K562 (cell line): ENCODE results near the gene POU2F1. TPM values are rescaled to one million over a fixed set of nuclear protein-coding genes. Genes with fewer than 3 reads are reported as not detected.

Experiments used
- ATAC-seq: fragments of 200-7000 bp; cut with Tn5 transposase; 3 replicates; pipeline ENCODE4 v1.9.1; 2020; ENCODE audit warnings: moderate library complexity
- BruUV-seq: library from RNA; stranded (reverse); fragments of 400-500 nt; replicated peaks from 2 replicates; lab custom pipeline; 2021; lab: Mats Ljungman, UMichigan
- CTCF ChIA-PET: fragments of 300-600 bp; formaldehyde crosslinking; extraction: SDS; loops from one replicate; lab custom pipeline; 2021; ENCODE audit warnings: low intra/inter-chr PET ratio; lab: Yijun Ruan, JAX
- POLR2A ChIA-PET: fragments of 300-600, 350-650 bp; sonication (Branson Sonifier 250); formaldehyde crosslinking; extraction: SDS; loops from one replicate; lab custom pipeline; 2021; ENCODE audit warnings: antibody characterized with exemption, inconsistent platforms; lab: Yijun Ruan, JAX
- DNase-seq, 4 experiments: peaks; one replicate each; pipeline versions ENCODE4 v3.0.0 to v3.0.0-alpha.2; 2011 to 2018; ENCODE audit warnings: low spot score in 3 of 4, mixed read lengths in 3 of 4; ENCODE audit errors: extremely low read depth in 1 of 4
- FAIRE-seq: peaks from 2 replicates; lab custom pipeline; 2011; peaks lifted over from hg19 to GRCh38; lab: Jason Lieb, UNC
- H2AFZ ChIP-seq: 2 replicates; pipeline ENCODE4 v1.6.0; 2011; ENCODE audit warnings: low read depth, low read length, control low read depth, inconsistent platforms
- H3K27ac ChIP-seq: fragments of 200-600 bp; 3 replicates; pipeline ENCODE4 v1.8.0; 2011; ENCODE audit warnings: low read depth, mild to moderate bottlenecking, control low read depth, inconsistent platforms, low read length, moderate library complexity, mixed read lengths; ENCODE audit errors: extremely low read depth
- H3K27me3 ChIP-seq, 2 experiments: fragments of 300-600 bp in 1 of 2; 2 replicates in 1 of 2; 3 replicates in 1 of 2; pipeline versions ENCODE4 v1.6.0 to v1.8.0; 2011; ENCODE audit warnings: inconsistent platforms in 2 of 2, low read length in 2 of 2, mild to moderate bottlenecking in 1 of 2, mixed read lengths in 1 of 2, moderate library complexity in 1 of 2; ENCODE audit not compliant: control insufficient read depth in 2 of 2, insufficient read depth in 2 of 2
- H3K36me3 ChIP-seq: fragments of 300-600 bp; 3 replicates; pipeline ENCODE4 v1.8.0; 2011; ENCODE audit warnings: mild to moderate bottlenecking, low read length, inconsistent platforms; ENCODE audit not compliant: control insufficient read depth, insufficient read depth
- H3K4me1 ChIP-seq, 2 experiments: fragments of 200-600 bp in 1 of 2; replicated peaks in 1 of 2; 2 replicates in 1 of 2; 3 replicates in 1 of 2; pipeline versions ENCODE4 v1.5.1 to v1.8.0; 2011; ENCODE audit warnings: inconsistent platforms in 2 of 2, low read length in 2 of 2, mild to moderate bottlenecking in 1 of 2, mixed read lengths in 1 of 2, moderate library complexity in 1 of 2; ENCODE audit not compliant: control insufficient read depth in 2 of 2, insufficient read depth in 2 of 2
- H3K4me2 ChIP-seq: 2 replicates; pipeline ENCODE4 v1.6.1; 2011; ENCODE audit warnings: low read length, control low read depth, inconsistent platforms, mixed read lengths; ENCODE audit not compliant: insufficient read depth
- H3K4me3 ChIP-seq: fragments of 200-600 bp; sonication (generic), shearing (Covaris generic); 2 replicates; pipeline ENCODE4 v1.5.1; 2016; ENCODE audit warnings: control low read depth, inconsistent platforms
- H3K79me2 ChIP-seq: fragments of 200-600 bp; 3 replicates; pipeline ENCODE4 v1.8.0; 2011; ENCODE audit warnings: low read length, inconsistent platforms; ENCODE audit not compliant: control insufficient read depth, insufficient read depth
- H3K9ac ChIP-seq, 2 experiments: 2 replicates each; pipeline versions ENCODE4 v1.6.0 to v1.6.1; 2011; ENCODE audit warnings: low read depth in 2 of 2, low read length in 2 of 2, control low read depth in 1 of 2, inconsistent platforms in 1 of 2, mild to moderate bottlenecking in 1 of 2, mixed read lengths in 1 of 2; ENCODE audit not compliant: insufficient read depth in 1 of 2
- H3K9me1 ChIP-seq: one replicate; pipeline ENCODE4 v1.6.0; 2011; ENCODE audit warnings: inconsistent platforms, mild to moderate bottlenecking, low read length, moderate library complexity; ENCODE audit not compliant: control insufficient read depth, insufficient read depth
- H3K9me3 ChIP-seq: replicated peaks from 2 replicates; pipeline ENCODE4 v1.5.1; 2011; ENCODE audit warnings: low read depth, low read length, inconsistent platforms; ENCODE audit not compliant: control insufficient read depth, insufficient read depth
- H4K20me1 ChIP-seq: replicated peaks from 2 replicates; pipeline ENCODE4 v1.6.1; 2011; ENCODE audit warnings: low read length, inconsistent platforms, mixed read lengths; ENCODE audit not compliant: control insufficient read depth, insufficient read depth
- ATF4 ChIP-seq: fragments of 450-650 bp; formaldehyde crosslinking; IDR thresholded peaks from 2 replicates; pipeline ENCODE4 v1.4.0; 2022; ENCODE audit warnings: mild to moderate bottlenecking, moderate library complexity
- CREB3 ChIP-seq: fragments of 450-650 bp; conservative IDR thresholded peaks from 2 replicates; pipeline ENCODE4 v1.6.1; 2016; ENCODE audit warnings: missing genetic modification characterization, low read depth, mild to moderate bottlenecking, missing compliant biosample characterization, moderate library complexity
- FOS ChIP-seq: IDR thresholded peaks from 3 replicates; pipeline ENCODE4 v1.6.1; 2011; ENCODE audit not compliant: insufficient read length; ENCODE audit errors: extremely low read depth
- HOMEZ ChIP-seq: fragments of 250-450 bp; sonication (Bioruptor Pico); IDR thresholded peaks from 2 replicates; pipeline ENCODE4 v1.4.0; 2020; ENCODE audit warnings: mild to moderate bottlenecking, moderate library complexity
- MCM3 ChIP-seq: fragments of 450-650 bp; IDR thresholded peaks from 2 replicates; pipeline ENCODE4 v1.6.1; 2016
- RAD21 ChIP-seq, 2 experiments: fragments of 250-450 bp in 1 of 2; fragments of 450-650 bp in 1 of 2; sonication (Bioruptor Pico) in 1 of 2; formaldehyde crosslinking in 1 of 2; IDR thresholded peaks in 1 of 2; conservative IDR thresholded peaks in 1 of 2; 2 replicates each; pipeline versions ENCODE4 v1.4.0 to v1.8.0; 2020 to 2022; ENCODE audit warnings: mild to moderate bottlenecking in 2 of 2, moderate library complexity in 1 of 2
- SAFB2 ChIP-seq: fragments of 200-400 bp; formaldehyde crosslinking; IDR thresholded peaks from 2 replicates; pipeline ENCODE4 v1.6.1; 2018; ENCODE audit warnings: borderline replicate concordance, low read length, low read depth, moderate library complexity; ENCODE audit not compliant: severe bottlenecking
- WHSC1 ChIP-seq: IDR thresholded peaks from one replicate; pipeline ENCODE4 v1.6.1; 2012; ENCODE audit warnings: low read length, control low read depth, inconsistent platforms
- ZNF354B ChIP-seq: fragments of 250-450 bp; sonication (Bioruptor Pico); IDR thresholded peaks from 2 replicates; pipeline ENCODE4 v1.4.0; 2020
- ZNF609 ChIP-seq: sonication (generic); formaldehyde crosslinking; IDR thresholded peaks from 2 replicates; pipeline ENCODE4 v1.8.1; 2023; ENCODE audit warnings: missing genetic modification reagents, mild to moderate bottlenecking, borderline replicate concordance
- WGBS: fragments of 100-300 bp; shearing (Covaris generic); methylation state at CpG from one replicate; pipeline ENCODE4 v1.1.6; 2016; ENCODE audit warnings: low coverage, mixed read lengths; ENCODE audit not compliant: insufficient coverage; ENCODE audit errors: missing lambda C conversion rate; 5-methylcytosine and 5-hydroxymethylcytosine counted together
- in situ Hi-C: fragments of 300-500 bp; cut with MboI; formaldehyde crosslinking; loops from 4 replicates; pipeline ENCODE4 v1.15.0; 2018; ENCODE audit warnings: inconsistent platforms, mixed read lengths
- intact Hi-C: fragments of 100-400 bp; cut with micrococcal nuclease; formaldehyde crosslinking; loops from 2 replicates; pipeline ENCODE4 v1.14.2; 2022
- polyA plus RNA-seq, 8 experiments: library from polyadenylated mRNA; depleted of rRNA in 4 of 8; stranded (reverse) in 5 of 8; unstranded in 3 of 8; fragments of >200 nt; fragmentation: Nextera tagmentation in 2 of 8; fragmentation: Illumina TruSeq in 1 of 8; extraction: Ambion mirVana in 2 of 8; extraction: Trizol in 1 of 8; gene quantifications; 2 replicates each; pipeline versions ENCODE4 v1.2.1 to v1.2.3, GENCODE V29; 2011 to 2014; ENCODE audit warnings: inconsistent platforms in 1 of 8, missing spikeins in 1 of 8
- total RNA-seq, 7 experiments: library from RNA; depleted of rRNA in 6 of 7; stranded (reverse); fragments of >200 nt in 6 of 7; fragmentation: Illumina TruSeq in 2 of 7; extraction: Trizol in 2 of 7; gene quantifications; 2 replicates each; pipeline versions ENCODE4 v1.2.1 to v1.2.3, GENCODE V29; 2011 to 2021; ENCODE audit warnings: low replicate concordance in 1 of 7

Gene POU2F1
- total and polyA plus RNA-seq, 9 of the 15 experiments (the other 6 are each of a cell fraction or from before 2014, with no cell fraction given): 2.6 to 22.3 (median 8.8) TPM

GRCh38 chr1:167474191-167474641, 253.5 kb downstream of the POU2F1 start (continued):
- no peak for TF ChIP-seq ZNF609
- TF ChIP-seq CREB3 (tag): no peak
- TF ChIP-seq RAD21 (CRISPR knock-in tag; conservative IDR thresholded peaks at IDR 0.05 in 1 of 2, IDR thresholded peaks at IDR 0.05 in 1 of 2): no peak
- TF ChIP-seq, all 486 proteins: peak for 0

- no peak overlapping the region for H2AFZ ChIP-seq
- BruUV-seq: no TSS peak
- 15% methylated on average over 2 of the region's 2 CpGs for WGBS
- no peak for DNase-seq
- no peak overlapping the region for H3K4me3 ChIP-seq
- H3K9me3 ChIP-seq: no peaks in the 10 kb centered on the region
- H4K20me1 ChIP-seq: 0 out of 2 replicates have a peak, but pooled peaks cover 4% of the 10 kb centered on the region
- CTCF ChIA-PET: no interaction called here
- TF ChIP-seq MCM3 (no peak), FOS (no peak), WHSC1 (no peak), ATF4 (CRISPR knock-in tag) (no peak), ZNF354B (no peak), SAFB2 (no peak), HOMEZ (CRISPR knock-in tag) (no peak)
- intact Hi-C loops (no loop called here), in situ Hi-C loops (no loop called here)
- no peak overlapping the region for H3K9ac ChIP-seq
- FAIRE-seq: no peak
- no peak overlapping the region for H3K27ac ChIP-seq
- no peaks in the 10 kb centered on the region for H3K79me2 ChIP-seq
- H3K4me2 ChIP-seq: no peak overlapping the region
- peaks cover 9 to 37% of the 10 kb centered on the region in 2 experiments for H3K27me3 ChIP-seq
- no peaks in the 10 kb centered on the region for H3K36me3 ChIP-seq
- POLR2A ChIA-PET: interaction anchor here (1.5 to 1.6 kb wide), 2 partner anchors 9 to 29 kb away, joined by 4 to 9 read pairs; no protein-coding TSS in a partner anchor
- no peaks in the 10 kb centered on the region for H3K9me1 ChIP-seq
- ATAC-seq: no peak
- H3K4me1 ChIP-seq: peaks cover 0 to 7% of the 10 kb centered on the region in 2 experiments; a peak in 1 of 5 replicates
Measured at GRCh38 chr1:167476061-167476460, 255.4 kb downstream of the POU2F1 start.
